ENCODE measurements around the gene CAB39. TPM values are rescaled to one million over a fixed set of nuclear protein-coding genes. Genes with fewer than 3 reads are reported as not detected.

The CAB39 gene
- total and polyA plus RNA-seq, 11 donors: 28.6 to 99.2 (median 84.2) TPM

DNA sequence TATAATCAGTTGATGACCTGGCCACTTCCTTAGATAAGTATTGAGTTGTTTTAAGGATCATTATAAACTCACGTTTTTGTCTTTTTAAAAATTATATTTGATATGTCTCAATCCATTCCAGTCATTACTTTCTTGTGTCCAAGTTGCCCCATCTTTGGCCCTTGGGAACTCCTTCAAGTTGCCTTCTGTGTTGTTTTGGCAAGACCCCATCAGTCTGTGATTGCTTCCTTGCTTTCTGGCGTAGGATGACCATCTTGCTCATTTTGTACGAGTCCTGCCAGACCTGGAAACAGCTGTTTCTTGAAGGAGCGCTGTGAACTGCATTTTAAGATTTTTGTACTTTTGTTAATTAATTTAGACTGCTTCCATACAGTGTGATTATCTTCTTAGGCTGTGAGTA, 83.2 kb downstream of the CAB39 start:
- ATAC-seq: peak in 3 of 4 donors; percentile 24 to 52 (median 27)
- peaks cover 2 to 67% (median 29%) of the 10 kb centered on the region in 12 donors for H3K4me1 ChIP-seq

DNA sequence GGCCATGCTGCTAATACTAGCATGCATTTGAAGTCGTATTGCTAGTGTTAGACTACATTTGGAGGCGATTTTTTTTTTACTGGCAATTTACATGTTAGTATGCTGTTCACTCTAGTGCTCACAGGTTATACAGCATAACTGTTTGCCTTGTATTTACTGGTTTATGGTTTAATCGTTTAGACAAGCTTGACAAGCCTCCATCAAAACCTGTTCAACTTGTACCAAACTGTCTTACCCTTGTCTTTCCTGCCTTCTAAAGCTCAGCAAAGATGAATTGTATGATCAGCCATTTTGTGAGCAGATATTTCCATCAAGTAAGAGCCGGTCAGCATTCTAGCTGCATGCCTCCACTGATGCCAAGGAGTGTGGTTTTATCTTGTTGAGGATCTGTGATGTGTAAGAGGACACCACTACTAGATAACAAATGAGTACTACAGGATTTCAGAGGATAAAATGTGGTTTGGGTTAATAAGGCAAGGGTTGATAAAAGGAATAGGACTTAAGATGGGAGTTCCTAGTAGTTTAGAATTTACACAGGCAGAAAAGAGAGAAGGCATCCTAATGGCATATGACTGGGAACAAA, 83.7 kb downstream of the CAB39 start:
- no peaks in the 10 kb centered on the region for H3K9me3 ChIP-seq
- H3K4me3 ChIP-seq: no peak overlapping the region
- no peak for TF ChIP-seq POLR2A (IDR thresholded peaks at IDR 0.05)
- TF ChIP-seq, protein P1, sequence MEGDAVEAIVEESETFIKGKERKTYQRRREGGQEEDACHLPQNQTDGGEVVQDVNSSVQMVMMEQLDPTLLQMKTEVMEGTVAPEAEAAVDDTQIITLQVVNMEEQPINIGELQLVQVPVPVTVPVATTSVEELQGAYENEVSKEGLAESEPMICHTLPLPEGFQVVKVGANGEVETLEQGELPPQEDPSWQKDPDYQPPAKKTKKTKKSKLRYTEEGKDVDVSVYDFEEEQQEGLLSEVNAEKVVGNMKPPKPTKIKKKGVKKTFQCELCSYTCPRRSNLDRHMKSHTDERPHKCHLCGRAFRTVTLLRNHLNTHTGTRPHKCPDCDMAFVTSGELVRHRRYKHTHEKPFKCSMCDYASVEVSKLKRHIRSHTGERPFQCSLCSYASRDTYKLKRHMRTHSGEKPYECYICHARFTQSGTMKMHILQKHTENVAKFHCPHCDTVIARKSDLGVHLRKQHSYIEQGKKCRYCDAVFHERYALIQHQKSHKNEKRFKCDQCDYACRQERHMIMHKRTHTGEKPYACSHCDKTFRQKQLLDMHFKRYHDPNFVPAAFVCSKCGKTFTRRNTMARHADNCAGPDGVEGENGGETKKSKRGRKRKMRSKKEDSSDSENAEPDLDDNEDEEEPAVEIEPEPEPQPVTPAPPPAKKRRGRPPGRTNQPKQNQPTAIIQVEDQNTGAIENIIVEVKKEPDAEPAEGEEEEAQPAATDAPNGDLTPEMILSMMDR (IDR thresholded peaks at IDR 0.05): no peak
- intact Hi-C loops (cut with DNase I): loop anchor here in 9 of 10 donors (2.0 to 10.0 kb wide), 5 partner anchors 79 to 162 kb away; partner anchors contain the start of gene CAB39 (in 6 of the 9)
- 78 to 87% (median 82%) methylated on average over 4 of the region's 4 CpGs for WGBS, 4 donors
- DNase-seq: no peak
- no peak for ATAC-seq
- no peaks in the 10 kb centered on the region for H3K27me3 ChIP-seq
- H3K27ac ChIP-seq: peak overlapping the region in 1 of 12 donors; percentile 58
- H3K36me3 ChIP-seq: peaks cover 0 to 51% (median 37%) of the 10 kb centered on the region in 9 donors
- H3K4me1 ChIP-seq: peaks cover 2 to 63% (median 24%) of the 10 kb centered on the region in 12 donors

More for the DNA sequence above, 83.2 kb downstream of the CAB39 start:
- TF ChIP-seq, protein P1 (IDR thresholded peaks at IDR 0.05): no peak
- TF ChIP-seq POLR2A (IDR thresholded peaks at IDR 0.05): no peak
- Histone ChIP-seq H3K27me3 (no peaks in the 10 kb centered on the region), H3K36me3 (peaks cover 0 to 51% (median 37%) of the 10 kb centered on the region in 9 donors), H3K9me3 (no peaks in the 10 kb centered on the region), H3K4me3 (no peak overlapping the region), H3K27ac (peak overlapping the region in 4 of 12 donors; percentile 29 to 87 (median 54))
- WGBS, 4 donors: 49 to 71% (median 62%) methylated on average over 4 of the region's 4 CpGs
- DNase-seq: peak in 3 of 5 donors; percentile 36 to 54 (median 41)
- intact Hi-C loops (cut with DNase I): loop anchor here in 9 of 10 donors (2.0 to 10.0 kb wide), 5 partner anchors 79 to 161 kb away; partner anchors contain the start of gene CAB39 (in 6 of the 9)

DNA sequence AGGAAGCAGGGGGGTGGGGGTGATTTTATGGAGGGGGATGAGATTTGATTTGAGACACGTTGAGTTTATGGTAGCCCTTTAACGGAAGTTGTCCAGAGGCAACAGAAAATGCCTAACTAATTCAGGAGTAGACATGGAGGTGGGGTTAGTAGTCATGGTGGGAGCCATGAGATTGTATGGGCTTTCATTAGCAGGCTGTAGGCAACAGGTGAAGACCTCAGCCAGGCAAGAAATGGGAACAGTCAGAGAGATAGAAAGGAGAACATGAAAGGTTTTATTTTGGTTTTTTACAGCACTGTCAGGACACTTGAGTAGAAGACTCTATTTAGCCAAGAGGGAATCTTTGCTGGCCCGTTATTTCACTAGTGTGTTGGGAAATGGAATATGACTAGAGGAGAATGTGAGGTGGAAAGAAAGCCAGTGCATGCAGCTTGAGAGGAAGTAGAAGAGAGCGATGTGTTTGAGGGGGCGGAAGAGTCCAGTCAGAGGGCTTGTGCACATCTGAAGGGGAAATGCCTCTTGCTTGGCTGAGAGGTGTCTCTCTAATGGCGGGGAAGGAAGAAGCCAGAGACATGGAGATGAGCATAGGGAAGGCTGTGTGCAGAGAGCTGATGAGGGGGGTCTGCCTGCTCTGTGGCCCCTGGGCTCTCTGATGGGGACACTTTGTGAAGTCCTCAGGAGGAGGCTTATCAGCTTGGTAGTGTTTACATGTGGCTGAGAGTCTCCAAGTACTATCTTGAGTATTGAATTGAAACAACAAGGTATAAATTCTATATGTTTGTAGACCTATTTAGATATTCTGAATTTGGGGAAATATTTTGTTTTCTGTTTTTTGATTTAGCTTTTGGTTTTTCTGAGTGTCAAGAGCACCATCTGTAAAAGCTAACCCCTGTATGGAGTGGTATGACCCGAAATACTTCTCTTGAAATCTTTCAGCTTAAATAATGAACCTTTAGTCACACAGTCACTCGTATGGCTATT, 85.2 kb downstream of the CAB39 start:
- Histone ChIP-seq H3K36me3 (peaks cover 0 to 49% (median 36%) of the 10 kb centered on the region in 9 donors), H3K27me3 (no peaks in the 10 kb centered on the region), H3K4me3 (no peak overlapping the region), H3K4me1 (peaks cover 0 to 63% (median 24%) of the 10 kb centered on the region in 12 donors), H3K9me3 (no peaks in the 10 kb centered on the region), H3K27ac (peak overlapping the region in 2 of 12 donors; percentile 28 to 58)
- ATAC-seq: peak; percentile 17 to 59 (median 57)
- intact Hi-C loops (cut with DNase I): loop anchor here (2.0 to 10.0 kb wide), 5 partner anchors 81 to 163 kb away; partner anchors contain the start of gene CAB39 (in 8 of the 10)
- peak in 1 of 5 donors; percentile 25 for DNase-seq
- no peak for TF ChIP-seq POLR2A (IDR thresholded peaks at IDR 0.05)
- TF ChIP-seq, protein P1 (IDR thresholded peaks at IDR 0.05): no peak
- WGBS, 4 donors: 80 to 86% (median 81%) methylated on average over 8 of the region's 8 CpGs
